IMR-90 (cell line): ENCODE data around the gene STEAP3. TPM values are rescaled to one million over a fixed set of nuclear protein-coding genes. Genes with fewer than 3 reads are reported as not detected.

Experiments
- ATAC-seq: fragments of 200-7000 bp; cut with Tn5 transposase; 2 replicates; pipeline ENCODE4 v1.9.1; 2020; ENCODE audit warnings: low read depth, mild to moderate bottlenecking, moderate library complexity
- BruUV-seq: library from RNA; stranded (reverse); fragments of 400-500 nt; replicated peaks from 2 replicates; lab custom pipeline; 2021; lab: Mats Ljungman, UMichigan
- CTCF ChIA-PET: fragments of 300-600 bp; formaldehyde crosslinking; extraction: SDS; loops from one replicate; lab custom pipeline; 2021; ENCODE audit warnings: antibody characterized with exemption; lab: Yijun Ruan, JAX
- POLR2A ChIA-PET: fragments of 300-600 bp; sonication (Branson Sonifier 250); formaldehyde crosslinking; loops from one replicate; lab custom pipeline; 2022; ENCODE audit warnings: antibody characterized with exemption; ENCODE audit not compliant: unreplicated experiment; lab: Charles Lee
- DNase-seq: peaks from one replicate; pipeline ENCODE4 v3.0.0; 2013
- H2AFZ ChIP-seq: replicated peaks from 2 replicates; pipeline ENCODE3; 2013; ENCODE audit warnings: low read length, mild to moderate bottlenecking; ENCODE audit not compliant: poor library complexity
- H2AK5ac ChIP-seq: 2 replicates; pipeline ENCODE4 v1.6.1; 2013; ENCODE audit warnings: low read depth, low read length, inconsistent platforms
- H2AK9ac ChIP-seq: replicated peaks from 2 replicates; pipeline ENCODE3; 2013; ENCODE audit warnings: mild to moderate bottlenecking, low read depth, low read length, moderate library complexity; ENCODE audit not compliant: poor library complexity
- H2BK120ac ChIP-seq: 2 replicates; pipeline ENCODE4 v1.6.1; 2013; ENCODE audit warnings: low read depth, low read length, inconsistent platforms
- H2BK15ac ChIP-seq: 3 replicates; pipeline ENCODE4 v1.6.1; 2013; ENCODE audit warnings: low read depth, low read length, inconsistent platforms
- H2BK20ac ChIP-seq: 2 replicates; pipeline ENCODE4 v1.6.1; 2013; ENCODE audit warnings: low read depth, mild to moderate bottlenecking, inconsistent platforms, low read length, moderate library complexity
- H2BK5ac ChIP-seq: 2 replicates; pipeline ENCODE4 v1.6.1; 2013; ENCODE audit warnings: mild to moderate bottlenecking, low read depth, low read length, inconsistent platforms; ENCODE audit not compliant: poor library complexity, severe bottlenecking
- H3K14ac ChIP-seq: replicated peaks from 2 replicates; pipeline ENCODE4 v1.6.1; 2013; ENCODE audit warnings: low read depth, low read length, inconsistent platforms
- H3K18ac ChIP-seq: 2 replicates; pipeline ENCODE4 v1.6.1; 2013; ENCODE audit warnings: low read depth, low read length, control low read depth
- H3K23ac ChIP-seq: 2 replicates; pipeline ENCODE4 v1.6.1; 2013; ENCODE audit warnings: low read depth, low read length, inconsistent platforms
- H3K27ac ChIP-seq: 2 replicates; pipeline ENCODE4 v1.5.1; 2013; ENCODE audit warnings: mild to moderate bottlenecking, control low read depth, low read length; ENCODE audit not compliant: insufficient read depth
- H3K27me3 ChIP-seq: 2 replicates; pipeline ENCODE4 v1.6.1; 2013; ENCODE audit warnings: low read length; ENCODE audit not compliant: control insufficient read depth, insufficient read depth
- H3K36me3 ChIP-seq: 2 replicates; pipeline ENCODE4 v1.6.1; 2013; ENCODE audit warnings: low read length, mixed read lengths; ENCODE audit not compliant: control insufficient read depth, insufficient read depth
- H3K4ac ChIP-seq: 2 replicates; pipeline ENCODE4 v1.6.1; 2013; ENCODE audit warnings: low read depth, low read length, inconsistent platforms
- H3K4me1 ChIP-seq: 2 replicates; pipeline ENCODE4 v1.6.1; 2013; ENCODE audit warnings: low read length, mixed read lengths; ENCODE audit not compliant: control insufficient read depth, insufficient read depth
- H3K4me2 ChIP-seq: 2 replicates; pipeline ENCODE4 v1.6.1; 2013; ENCODE audit warnings: low read depth, mild to moderate bottlenecking, control low read depth, low read length, moderate library complexity
- H3K4me3 ChIP-seq: 2 replicates; pipeline ENCODE4 v1.5.1; 2013; ENCODE audit warnings: low read depth, mild to moderate bottlenecking, control low read depth, low read length, moderate library complexity; ENCODE audit not compliant: insufficient read depth
- H3K56ac ChIP-seq: 2 replicates; pipeline ENCODE4 v1.6.1; 2013; ENCODE audit warnings: low read length, inconsistent platforms; ENCODE audit not compliant: insufficient read depth; ENCODE audit errors: extremely low read depth
- H3K79me1 ChIP-seq, 2 experiments: 2 replicates each; pipeline ENCODE4 v1.6.1; 2013; ENCODE audit warnings: low read length in 2 of 2, inconsistent platforms in 1 of 2, low read depth in 1 of 2
- H3K9ac ChIP-seq: 2 replicates; pipeline ENCODE4 v1.6.1; 2013; ENCODE audit warnings: low read depth, low read length, control low read depth
- H3K9me1 ChIP-seq: 2 replicates; pipeline ENCODE4 v1.6.1; 2013; ENCODE audit warnings: low read length, inconsistent platforms; ENCODE audit not compliant: insufficient read depth
- H3K9me3 ChIP-seq: 2 replicates; pipeline ENCODE4 v1.6.1; 2013; ENCODE audit warnings: low read length; ENCODE audit not compliant: control insufficient read depth, insufficient read depth
- H4K20me1 ChIP-seq: 2 replicates; pipeline ENCODE4 v1.6.1; 2013; ENCODE audit warnings: low read length, inconsistent platforms; ENCODE audit not compliant: insufficient read depth
- H4K5ac ChIP-seq: 2 replicates; pipeline ENCODE4 v1.6.1; 2013; ENCODE audit warnings: mild to moderate bottlenecking, low read depth, low read length, control low read depth
- H4K8ac ChIP-seq, 2 experiments: 2 replicates each; pipeline ENCODE4 v1.6.1; 2013; ENCODE audit warnings: low read depth in 2 of 2, low read length in 2 of 2, control low read depth in 1 of 2, inconsistent platforms in 1 of 2
- H4K91ac ChIP-seq: 2 replicates; pipeline ENCODE4 v1.6.1; 2013; ENCODE audit warnings: low read depth, low read length, inconsistent platforms; ENCODE audit not compliant: insufficient read depth
- BHLHE40 ChIP-seq: fragments of 150-350 bp; IDR thresholded peaks from 2 replicates; pipeline ENCODE4 v1.6.1; 2016; ENCODE audit warnings: mild to moderate bottlenecking, low read depth, low read length
- CEBPB ChIP-seq: IDR thresholded peaks from 2 replicates; pipeline ENCODE4 v1.6.1; 2012; ENCODE audit warnings: low read depth, low read length, improper control_type of control experiment
- CHD1 ChIP-seq: IDR thresholded peaks from 2 replicates; pipeline ENCODE4 v1.6.1; 2012; ENCODE audit warnings: low read depth, low read length, improper control_type of control experiment
- CTCF ChIP-seq: conservative IDR thresholded peaks from 2 replicates; pipeline ENCODE4 v1.5.1; 2012; ENCODE audit warnings: mild to moderate bottlenecking, low read depth, low read length, improper control_type of control experiment
- FOS ChIP-seq: fragments of 150-350 bp; IDR thresholded peaks from 2 replicates; pipeline ENCODE4 v1.6.1; 2016; ENCODE audit warnings: low read depth, low read length
- MAFK ChIP-seq: IDR thresholded peaks from 2 replicates; pipeline ENCODE4 v1.6.1; 2012; ENCODE audit warnings: low read depth, low read length, improper control_type of control experiment
- MAZ ChIP-seq: IDR thresholded peaks from 2 replicates; pipeline ENCODE4 v1.6.1; 2012; ENCODE audit warnings: low read depth, mild to moderate bottlenecking, low read length, improper control_type of control experiment, moderate library complexity, borderline replicate concordance
- MXI1 ChIP-seq: IDR thresholded peaks from 2 replicates; pipeline ENCODE4 v1.6.1; 2012; ENCODE audit warnings: low read depth, mild to moderate bottlenecking, low read length, moderate library complexity, borderline replicate concordance
- NFE2L2 ChIP-seq: fragments of 150-350 bp; IDR thresholded peaks from 2 replicates; pipeline ENCODE4 v1.6.1; 2016; ENCODE audit warnings: low read depth, mild to moderate bottlenecking, low read length
- POLR2A ChIP-seq: IDR thresholded peaks from 2 replicates; pipeline ENCODE4 v1.6.1; 2012; ENCODE audit warnings: mild to moderate bottlenecking, low read depth, low read length
- RAD21 ChIP-seq: IDR thresholded peaks from 2 replicates; pipeline ENCODE4 v1.6.1; 2012; ENCODE audit warnings: low read length, improper control_type of control experiment
- RCOR1 ChIP-seq: IDR thresholded peaks from 2 replicates; pipeline ENCODE4 v1.6.1; 2012; ENCODE audit warnings: mild to moderate bottlenecking, low read length, improper control_type of control experiment; ENCODE audit not compliant: insufficient replicate concordance
- RFX5 ChIP-seq: IDR thresholded peaks from 2 replicates; pipeline ENCODE4 v1.8.0; 2012; ENCODE audit warnings: low read depth, mild to moderate bottlenecking, low read length, moderate library complexity
- SMC3 ChIP-seq: fragments of 150-350 bp; IDR thresholded peaks from 2 replicates; pipeline ENCODE4 v1.6.1; 2016; ENCODE audit warnings: low read depth, mild to moderate bottlenecking, antibody characterized with exemption, low read length, moderate library complexity
- USF2 ChIP-seq: fragments of 150-350 bp; IDR thresholded peaks from 2 replicates; pipeline ENCODE4 v1.6.1; 2017; ENCODE audit warnings: mild to moderate bottlenecking, antibody characterized with exemption, low read length, low read depth
- WGBS, 2 experiments: methylation state at CpG; one replicate each; pipeline versions ENCODE4 v1.1.5 to v1.1.7; 2013; ENCODE audit warnings: missing lambda C conversion rate in 2 of 2; ENCODE audit not compliant: insufficient read length in 1 of 2; ENCODE audit errors: extremely low coverage in 2 of 2; 5-methylcytosine and 5-hydroxymethylcytosine counted together
- dilution Hi-C: fragments of 300-500 bp; cut with HindIII; formaldehyde crosslinking; loops from one replicate; pipeline ENCODE4 v1.14.3; 2018; ENCODE audit warnings: low sequenced_read_pairs; ENCODE audit not compliant: unreplicated experiment
- in situ Hi-C: fragments of 300-500 bp; cut with MboI; formaldehyde crosslinking; loops from 3 replicates; pipeline ENCODE4 v1.14.3; 2019; ENCODE audit warnings: low sequenced_read_pairs, inconsistent platforms, mixed read lengths
- intact Hi-C: fragments of 100-400 bp; cut with micrococcal nuclease; formaldehyde crosslinking; loops from 2 replicates; pipeline ENCODE4 v1.10.0; 2022
- polyA plus RNA-seq, 3 experiments: library from polyadenylated mRNA; depleted of rRNA; stranded (reverse); fragments of >200 nt; gene quantifications; 2 replicates each; pipeline ENCODE4 v1.2.3, GENCODE V29; 2012; ENCODE audit warnings: low replicate concordance in 1 of 3
- total RNA-seq: library from RNA; depleted of rRNA; stranded (reverse); fragments of >200 nt; gene quantifications from 2 replicates; pipeline ENCODE4 v1.2.3, GENCODE V29; 2012
- TF ChIP-seq, protein P1 (sequence below): fragments of 150-350 bp; IDR thresholded peaks from 2 replicates; pipeline ENCODE4 v1.6.1; 2016; ENCODE audit warnings: low read depth, mild to moderate bottlenecking, low read length, moderate library complexity, borderline replicate concordance

STEAP3 gene
- total and polyA plus RNA-seq, 2 of the 4 experiments (the other 2 are of a cell fraction), result 19.4 to 43.9 TPM

DNA sequence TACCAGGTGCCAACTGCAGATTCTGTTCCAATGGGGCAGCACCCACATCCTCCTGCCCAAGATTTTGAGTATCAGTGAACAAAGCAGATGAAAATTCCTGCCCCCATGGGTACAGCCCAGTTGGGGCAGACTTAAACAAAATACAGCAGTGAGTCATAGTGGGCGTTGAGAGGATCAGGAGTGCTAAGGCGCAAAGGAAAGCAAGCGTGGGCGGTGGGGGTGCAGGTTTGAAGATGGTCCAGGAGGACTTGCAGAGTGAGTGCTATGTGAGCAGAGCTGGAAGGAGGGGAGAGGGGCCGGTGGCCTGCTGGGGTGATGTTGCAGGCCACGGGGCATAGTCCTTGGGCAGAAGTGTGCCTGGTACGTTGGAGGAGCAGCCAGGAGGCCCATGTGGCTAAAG is 24.7 kb downstream of the STEAP3 start:
- Histone ChIP-seq H3K18ac (peak overlapping the region; percentile 3; the same call in 1 of the 2 replicates), H2BK20ac (peak overlapping the region; percentile 57), H4K8ac (peak overlapping the region in 1 of 2 experiments; percentile 59; a peak in 2 of 4 replicates), H2BK120ac (peak overlapping the region; percentile 69), H2AK5ac (peak overlapping the region; percentile 67; the same call in 1 of the 2 replicates), H3K4ac (peak overlapping the region; percentile 84), H3K9me3 (peaks cover 2% of the 10 kb centered on the region; the same call in 1 of the 2 replicates), H3K9ac (no peak overlapping the region), H2AFZ (peak overlapping the region; percentile 82), H3K9me1 (peaks cover 27% of the 10 kb centered on the region), H4K5ac (no peak overlapping the region; the same call in 1 of the 2 replicates), H3K27me3 (no peaks in the 10 kb centered on the region), H3K27ac (no peak overlapping the region), H3K4me2 (no peak overlapping the region), H2AK9ac (peak overlapping the region; percentile 91), H3K79me1 (peaks cover 0 to 15% of the 10 kb centered on the region in 2 experiments; a peak in 2 of 4 replicates), H2BK5ac (peak overlapping the region; percentile 27), H2BK15ac (peak overlapping the region; percentile 71; the same call in 2 of the 3 replicates), H3K23ac (no peak overlapping the region), H4K20me1 (peaks cover 8% of the 10 kb centered on the region; the same call in 1 of the 2 replicates), H3K36me3 (peaks cover 4% of the 10 kb centered on the region), H3K56ac (no peak overlapping the region), H3K4me3 (no peak overlapping the region), H3K14ac (0 out of 2 replicates have a peak overlapping the region, but pooled peaks have one; percentile 1), H3K4me1 (peaks cover 24% of the 10 kb centered on the region), H4K91ac (peak overlapping the region; percentile 67)
- intact Hi-C loops (no loop called here), dilution Hi-C loops (no loop called here), in situ Hi-C loops (loop anchor here (25.0 kb wide), 1 partner anchor 989 kb away; no protein-coding TSS in a partner anchor)
- ChIA-PET POLR2A (no interaction called here), CTCF (no interaction called here)
- BruUV-seq, result no TSS peak
- peak; percentile 88 for DNase-seq
- TF ChIP-seq CHD1 (no peak), POLR2A (no peak), MXI1 (no peak), SMC3 (no peak), BHLHE40 (0 out of 2 replicates have a peak, but pooled peaks have one; percentile 10), NFE2L2 (no peak), MAZ (peak; percentile 57), MAFK (no peak), RFX5 (no peak), USF2 (no peak), RAD21 (no peak), FOS (peak; percentile 80), RCOR1 (no peak), CTCF (no peak), CEBPB (no peak)
- TF ChIP-seq, protein P1, sequence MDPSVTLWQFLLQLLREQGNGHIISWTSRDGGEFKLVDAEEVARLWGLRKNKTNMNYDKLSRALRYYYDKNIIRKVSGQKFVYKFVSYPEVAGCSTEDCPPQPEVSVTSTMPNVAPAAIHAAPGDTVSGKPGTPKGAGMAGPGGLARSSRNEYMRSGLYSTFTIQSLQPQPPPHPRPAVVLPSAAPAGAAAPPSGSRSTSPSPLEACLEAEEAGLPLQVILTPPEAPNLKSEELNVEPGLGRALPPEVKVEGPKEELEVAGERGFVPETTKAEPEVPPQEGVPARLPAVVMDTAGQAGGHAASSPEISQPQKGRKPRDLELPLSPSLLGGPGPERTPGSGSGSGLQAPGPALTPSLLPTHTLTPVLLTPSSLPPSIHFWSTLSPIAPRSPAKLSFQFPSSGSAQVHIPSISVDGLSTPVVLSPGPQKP, result no peak
- WGBS, 2 experiments, result 59% methylated on average over 4 of the region's 7 CpGs; no CpG with 5 or more reads in 1 of the 2 experiments
- peak; percentile 77 for ATAC-seq
